ENCODE measurements around the gene FAM118A. TPM values are rescaled to one million over a fixed set of nuclear protein-coding genes. Genes with fewer than 3 reads are reported as not detected.
A peak's percentile ranks its signal among the peaks of the same experiment; 100 is the strongest.

The FAM118A gene
- total and polyA plus RNA-seq, 10 donors, result 13.0 to 205 (median 57.8) TPM

- intact Hi-C loops (cut with DNase I; ENCODE audit: low total_unique reads), result no loop called here
- no peaks in the 10 kb centered on the region for H3K9me3 ChIP-seq
- no peak overlapping the region for H3K27ac ChIP-seq
- 48 to 62% (median 55%) methylated on average over 5 of the region's 5 CpGs for WGBS, 5 donors
- peaks cover 0 to 99% (median 64%) of the 10 kb centered on the region in 6 donors for H3K36me3 ChIP-seq
- no peaks in the 10 kb centered on the region for H3K27me3 ChIP-seq (replicated peaks in 1 of 7)
- H3K4me1 ChIP-seq, result peaks cover 0 to 38% (median 22%) of the 10 kb centered on the region in 6 donors
- H3K4me3 ChIP-seq, result no peak overlapping the region
- TF ChIP-seq POLR2A (IDR thresholded peaks at IDR 0.05), result no peak
- TF ChIP-seq CTCF (IDR thresholded peaks at IDR 0.05 in 8 of 11, conservative IDR thresholded peaks at IDR 0.05 in 3 of 11), result no peak
- no peak for TF ChIP-seq POLR2AphosphoS5 (IDR thresholded peaks at IDR 0.05)
- no peak for DNase-seq
Measured at GRCh38 chr22:45334068-45334467, 24.3 kb downstream of the FAM118A start.

- H3K36me3 ChIP-seq, result peaks cover 0 to 99% (median 65%) of the 10 kb centered on the region in 6 donors
- peaks cover 0 to 37% (median 22%) of the 10 kb centered on the region in 6 donors for H3K4me1 ChIP-seq
- no peaks in the 10 kb centered on the region for H3K27me3 ChIP-seq (replicated peaks in 1 of 7)
- H3K4me3 ChIP-seq, result no peak overlapping the region
- no peak for TF ChIP-seq POLR2A (IDR thresholded peaks at IDR 0.05)
- TF ChIP-seq POLR2AphosphoS5 (IDR thresholded peaks at IDR 0.05), result no peak
- no peak for TF ChIP-seq CTCF (IDR thresholded peaks at IDR 0.05 in 8 of 11, conservative IDR thresholded peaks at IDR 0.05 in 3 of 11)
- intact Hi-C loops (cut with DNase I; ENCODE audit: low total_unique reads), result no loop called here
- DNase-seq, result no peak
- H3K9me3 ChIP-seq, result no peaks in the 10 kb centered on the region
- 77 to 92% (median 89%) methylated on average over 9 of the region's 9 CpGs for WGBS, 5 donors
- H3K27ac ChIP-seq, result peak overlapping the region in 1 of 8 donors; percentile 26
Measured at GRCh38 chr22:45334528-45334927, 24.8 kb downstream of the FAM118A start.

GRCh38 chr22:45335021-45335818, 25.5 kb downstream of the FAM118A start:
- H3K27ac ChIP-seq, result peak overlapping the region in 2 of 8 donors; percentile 4 to 26
- intact Hi-C loops (cut with DNase I; ENCODE audit: low total_unique reads), result no loop called here

GRCh38 chr22:45335854-45336522, 26.3 kb downstream of the FAM118A start:
- intact Hi-C loops (cut with DNase I; ENCODE audit: low total_unique reads), result no loop called here

More at GRCh38 chr22:45335021-45335818, 25.5 kb downstream of the FAM118A start:
- H3K27me3 ChIP-seq (replicated peaks in 1 of 7), result no peaks in the 10 kb centered on the region
- H3K4me3 ChIP-seq, result no peak overlapping the region
- WGBS, 5 donors, result 78 to 87% (median 85%) methylated on average over 26 of the region's 26 CpGs
- no peaks in the 10 kb centered on the region for H3K9me3 ChIP-seq
- H3K4me1 ChIP-seq, result peaks cover 0 to 37% (median 22%) of the 10 kb centered on the region in 6 donors
- TF ChIP-seq POLR2AphosphoS5 (IDR thresholded peaks at IDR 0.05) (peak in 2 of 3 donors; percentile 30 to 46), POLR2A (IDR thresholded peaks at IDR 0.05) (no peak)
- no peak for DNase-seq
- peaks cover 0 to 99% (median 66%) of the 10 kb centered on the region in 6 donors for H3K36me3 ChIP-seq

More at GRCh38 chr22:45335854-45336522, 26.3 kb downstream of the FAM118A start:
- Histone ChIP-seq H3K27ac (peak overlapping the region in 5 of 8 donors; percentile 65 to 79 (median 72)), H3K9me3 (no peaks in the 10 kb centered on the region), H3K4me1 (peaks cover 0 to 38% (median 22%) of the 10 kb centered on the region in 6 donors), H3K4me3 (no peak overlapping the region), H3K27me3 (replicated peaks in 1 of 7) (no peaks in the 10 kb centered on the region), H3K36me3 (peaks cover 0 to 99% (median 69%) of the 10 kb centered on the region in 6 donors)
- TF ChIP-seq POLR2AphosphoS5 (IDR thresholded peaks at IDR 0.05) (no peak), POLR2A (IDR thresholded peaks at IDR 0.05) (no peak), CTCF (IDR thresholded peaks at IDR 0.05 in 8 of 11, conservative IDR thresholded peaks at IDR 0.05 in 3 of 11) (no peak)
- DNase-seq, result no peak
- WGBS, 5 donors, result 85 to 89% (median 87%) methylated on average over 29 of the region's 29 CpGs
